HG03460 (cell line): ENCODE results near the gene PACRG.

Experiments
- ATAC-seq: cut with Tn5 transposase; IDR thresholded peaks from one replicate; pipeline ENCODE4 v1.9.1; 2021; ENCODE audit not compliant: unreplicated experiment

Gene PACRG

GRCh38 chr6:163323705-163324104 lies 595.9 kb downstream of the PACRG start:
- no peak for ATAC-seq

DNA sequence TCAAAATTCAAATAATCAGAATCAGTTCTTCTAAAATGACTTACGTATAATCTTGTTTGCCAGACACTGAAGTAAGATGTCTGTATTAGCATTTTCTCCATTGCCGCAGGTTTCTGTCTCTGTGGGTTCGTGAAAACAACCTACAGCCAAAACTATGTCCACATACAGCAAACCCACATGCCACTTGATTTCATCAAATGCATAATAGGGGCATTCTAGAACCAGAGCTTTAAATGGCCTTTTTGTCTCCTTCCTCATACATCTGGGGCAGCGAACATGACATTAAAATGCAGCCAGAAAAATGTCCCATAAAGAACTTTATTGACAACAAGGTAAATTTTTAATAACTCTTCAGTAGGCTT lies 596.5 kb downstream of the PACRG start:
- no peak for ATAC-seq

GRCh38 chr6:163324688-163325389 lies 597.1 kb downstream of the PACRG start:
- ATAC-seq = no peak

- no peak for ATAC-seq
Observed at GRCh38 chr6:163325390-163325784, 597.6 kb downstream of the PACRG start.

- no peak for ATAC-seq
Observed at GRCh38 chr6:163327165-163327880, 599.5 kb downstream of the PACRG start.

GRCh38 chr6:163327921-163328320 lies 600.1 kb downstream of the PACRG start:
- no peak for ATAC-seq

GRCh38 chr6:163328411-163328810 lies 600.6 kb downstream of the PACRG start:
- no peak for ATAC-seq

DNA sequence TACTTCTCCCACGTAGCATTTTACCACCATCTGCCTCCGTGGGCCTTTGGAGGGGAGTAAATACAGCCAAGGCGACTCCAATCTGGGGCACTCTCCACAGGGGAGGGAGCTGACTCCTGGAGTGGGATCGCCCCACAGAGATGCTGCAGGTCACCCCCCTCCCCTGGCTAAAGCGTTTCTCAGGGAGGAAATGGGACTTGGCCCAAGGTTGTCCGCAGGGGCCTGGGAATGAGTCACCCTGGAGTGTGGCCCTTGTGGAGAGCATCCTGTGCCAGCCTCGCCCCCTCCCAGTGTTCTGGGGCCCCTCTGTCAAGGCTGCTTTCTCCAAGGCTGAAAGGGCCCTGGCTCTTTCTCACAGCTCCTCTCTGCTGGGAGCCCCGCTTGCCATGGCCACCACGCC lies 602.2 kb downstream of the PACRG start:
- ATAC-seq = no peak

DNA sequence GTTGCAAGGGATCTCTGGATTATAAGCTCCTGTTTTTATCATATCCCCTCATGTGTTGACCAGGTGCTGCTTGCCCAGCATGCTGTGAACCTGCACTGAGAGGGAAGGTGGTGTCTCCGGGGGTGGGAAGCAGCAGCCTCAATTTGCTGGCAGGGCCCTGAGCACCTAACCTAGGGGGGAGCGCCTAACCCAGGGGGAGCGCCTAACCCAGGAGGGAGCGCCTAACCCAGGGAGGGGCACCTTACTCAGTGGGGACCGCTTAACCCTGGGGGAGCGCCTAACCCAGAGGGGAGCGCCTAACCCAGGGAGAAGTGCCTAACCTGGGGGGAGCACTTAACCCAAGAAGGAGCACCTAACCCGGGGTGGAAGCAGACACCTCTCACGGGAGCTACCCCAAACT lies 603.5 kb downstream of the PACRG start:
- ATAC-seq = no peak

DNA sequence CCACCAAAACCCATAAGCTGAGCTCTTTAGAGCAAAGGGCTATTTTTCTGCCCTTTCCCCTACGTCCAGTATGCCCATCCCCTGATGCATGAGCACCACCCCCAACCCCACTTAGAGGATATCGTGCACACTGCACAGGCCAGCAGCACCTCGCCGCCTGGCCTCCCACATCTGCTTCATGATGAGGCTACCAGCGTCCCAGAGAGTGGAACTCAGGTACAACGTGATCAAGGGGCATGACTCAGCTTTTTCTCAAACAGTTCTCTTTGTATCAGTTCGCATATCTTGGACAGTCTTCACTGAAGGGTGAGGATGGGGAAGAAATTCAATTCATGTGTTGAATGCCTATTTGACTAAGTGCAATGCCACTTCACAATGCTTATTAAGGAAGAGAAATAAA lies 604.8 kb downstream of the PACRG start:
- ATAC-seq = no peak

DNA sequence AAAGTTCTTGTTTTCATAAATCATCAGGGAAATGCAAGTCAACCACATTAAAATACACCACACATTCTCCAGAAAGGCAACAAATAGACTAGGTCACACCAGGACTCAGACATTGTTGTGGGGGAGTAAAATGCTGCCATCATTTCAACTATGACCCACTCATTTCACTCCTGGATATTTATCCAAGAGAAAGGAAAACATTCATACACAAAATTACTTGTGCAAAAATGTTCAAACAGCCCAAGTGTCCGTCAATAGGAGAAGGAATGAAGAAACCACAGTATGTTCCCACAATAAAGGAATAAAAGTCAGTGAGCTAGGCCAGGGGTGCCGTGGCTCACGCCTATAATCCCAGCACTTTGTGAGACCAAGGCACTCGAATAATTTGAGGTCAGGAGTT lies 605.3 kb downstream of the PACRG start:
- no peak for ATAC-seq

DNA sequence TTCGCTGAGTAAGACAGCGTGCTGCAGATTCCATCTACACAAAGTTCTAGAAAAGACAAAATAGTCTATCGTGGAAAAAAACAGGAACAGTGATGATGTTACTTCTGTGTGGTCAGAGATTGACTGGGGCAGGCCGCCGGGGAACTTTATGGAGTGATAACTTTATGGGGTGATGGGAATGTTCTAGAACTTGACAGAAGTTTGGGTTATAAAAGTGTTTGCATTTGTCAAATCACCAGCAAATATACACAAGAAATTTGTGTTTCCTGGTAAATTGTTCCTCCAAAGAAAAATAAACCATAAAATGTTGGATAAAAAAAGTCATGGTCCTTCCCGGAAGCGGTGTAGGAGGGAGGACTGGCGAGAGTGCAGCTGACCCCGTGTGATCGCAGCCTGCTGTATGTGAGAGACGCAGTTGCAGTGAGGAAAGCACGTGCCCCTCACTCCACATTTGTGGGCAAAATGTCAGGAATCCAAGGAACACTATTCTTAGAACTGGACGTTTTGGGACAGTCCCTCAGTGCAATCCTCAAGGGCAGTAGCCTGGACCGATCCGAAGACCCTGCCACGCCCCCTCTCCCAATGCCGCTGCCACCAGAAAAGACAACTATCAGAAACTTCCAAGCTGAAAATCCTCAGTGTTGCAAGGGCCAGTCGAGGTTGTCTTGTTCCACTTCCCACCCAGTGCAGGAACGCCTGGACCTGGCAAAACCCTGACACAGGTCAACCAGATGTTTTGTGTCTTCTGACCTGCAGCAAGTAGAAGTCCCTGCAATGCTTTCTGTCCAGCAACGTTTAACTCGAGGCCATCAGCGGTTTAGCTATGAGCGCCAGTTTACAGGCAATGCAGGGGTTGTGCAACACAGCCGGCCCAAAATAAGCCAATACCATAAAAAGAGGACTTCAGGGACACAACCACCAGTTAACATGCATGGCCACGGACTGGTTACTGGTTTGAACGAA lies 606.2 kb downstream of the PACRG start:
- no peak for ATAC-seq

- no peak for ATAC-seq
Observed at GRCh38 chr6:163335056-163335455, 607.3 kb downstream of the PACRG start.

GRCh38 chr6:163335671-163336545 lies 608.1 kb downstream of the PACRG start:
- no peak for ATAC-seq

DNA sequence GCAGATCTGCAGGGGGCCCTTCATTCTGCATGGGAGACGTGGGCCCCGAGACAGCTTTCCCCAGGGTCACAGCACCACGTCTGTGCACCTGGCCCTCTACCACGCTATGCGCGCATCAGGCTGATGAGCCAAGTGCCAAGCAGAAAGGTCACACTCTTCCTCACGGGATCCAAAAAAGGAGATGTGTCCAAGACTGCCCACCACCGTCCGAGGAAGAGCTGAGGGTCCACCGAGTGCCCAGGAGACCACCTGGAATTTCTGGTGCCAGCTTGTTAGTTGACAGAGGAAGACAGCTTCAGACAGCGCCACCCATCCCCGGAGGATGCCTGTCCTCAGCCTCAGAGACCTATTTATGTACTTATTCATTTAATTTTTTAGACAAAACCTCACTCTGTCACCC lies 609.2 kb downstream of the PACRG start:
- ATAC-seq = no peak

GRCh38 chr6:163337958-163338357 lies 610.2 kb downstream of the PACRG start:
- no peak for ATAC-seq

GRCh38 chr6:163338671-163339405 lies 611.1 kb downstream of the PACRG start:
- no peak for ATAC-seq

DNA sequence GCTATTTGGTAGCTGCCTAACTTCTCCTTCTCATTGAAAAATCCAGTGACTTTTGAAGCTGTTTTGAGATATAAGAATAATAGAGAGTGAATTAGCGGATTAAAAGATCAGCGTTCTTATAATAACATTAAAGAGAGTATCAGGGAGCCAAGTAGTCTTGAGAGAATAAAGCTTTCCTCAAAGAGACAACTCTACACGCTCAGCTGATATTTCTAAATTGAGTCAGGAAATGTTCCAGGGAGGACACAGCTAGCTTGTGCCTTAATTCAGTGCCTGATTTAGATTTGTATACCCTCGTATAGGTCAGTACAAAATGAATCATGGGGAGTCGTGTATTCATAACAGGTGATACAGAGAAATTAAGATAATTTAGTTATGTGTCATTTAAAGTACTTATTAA lies 611.7 kb downstream of the PACRG start:
- no peak for ATAC-seq

- no peak for ATAC-seq
Observed at GRCh38 chr6:163340201-163340887, 612.6 kb downstream of the PACRG start.
